SH-SY5Y (cell line): ENCODE measurements around the gene NR4A3.

ENCODE experiments used
- GATA2 ChIP-seq: IDR thresholded peaks from 2 replicates; pipeline ENCODE4 v1.6.1; 2011; ENCODE audit warnings: mild to moderate bottlenecking, low read depth, low read length
- GATA3 ChIP-seq: IDR thresholded peaks from 2 replicates; pipeline ENCODE4 v1.6.1; 2011; ENCODE audit warnings: low read depth, mild to moderate bottlenecking, low read length, moderate library complexity

The NR4A3 gene

DNA sequence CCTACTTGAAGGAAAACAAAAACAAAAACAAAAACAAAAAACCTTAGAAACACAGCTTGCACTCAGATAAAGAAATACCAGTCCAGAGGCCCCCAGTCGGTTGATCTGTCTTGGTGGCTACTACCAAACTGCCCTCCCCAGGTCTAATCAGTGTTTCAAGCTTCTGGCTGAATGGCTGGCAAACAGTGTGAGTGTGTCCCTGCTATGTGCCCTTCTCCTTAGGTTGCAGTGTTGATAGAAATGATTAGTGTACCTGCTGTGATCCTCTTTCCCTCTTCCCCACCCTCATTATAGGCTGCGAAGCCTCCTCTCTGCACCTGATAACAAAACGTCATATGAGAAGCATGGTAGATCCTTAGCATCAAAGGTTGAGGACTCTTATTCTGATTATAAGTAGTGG is 12.8 kb downstream of the NR4A3 start:
- no peak for TF ChIP-seq GATA3
- no peak for TF ChIP-seq GATA2

DNA sequence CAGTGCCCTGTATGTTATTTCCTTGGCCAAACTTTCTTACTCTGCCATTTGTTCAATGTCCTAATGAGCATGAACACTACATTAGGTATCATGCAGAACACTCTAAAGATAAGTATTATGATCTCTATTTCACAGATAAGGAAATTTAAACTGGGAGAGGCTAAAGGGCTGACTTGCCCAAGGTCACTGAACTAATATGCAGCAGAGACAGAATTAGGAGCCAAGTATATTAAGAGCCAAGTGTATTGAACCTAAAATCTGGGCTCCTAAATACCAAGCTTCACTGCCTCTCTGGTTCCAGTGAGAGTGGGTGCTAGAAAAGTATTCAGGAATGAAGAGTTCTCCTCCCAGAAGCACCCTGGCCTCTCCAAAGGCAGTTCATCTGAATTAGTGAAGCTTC is 13.5 kb downstream of the NR4A3 start:
- TF ChIP-seq GATA2 (no peak), GATA3 (no peak)

DNA sequence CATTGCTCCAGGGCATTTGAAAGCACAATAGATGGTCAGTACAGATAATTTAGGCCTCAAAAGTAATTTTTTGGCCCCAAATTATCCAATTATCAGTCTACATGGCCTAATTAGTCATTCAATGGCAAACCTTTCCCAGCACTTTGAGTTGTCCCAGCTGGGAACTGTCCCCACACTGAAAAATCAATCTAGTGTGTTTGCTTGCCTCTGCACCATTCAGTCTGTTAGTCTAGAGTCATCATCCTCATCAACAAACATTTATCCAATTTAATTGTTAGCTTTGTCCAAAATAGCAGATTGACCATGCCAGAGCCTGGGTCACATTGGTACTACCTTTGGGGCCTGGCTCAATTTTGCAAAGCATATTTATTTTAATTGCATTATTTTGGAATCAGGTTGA is 13.9 kb downstream of the NR4A3 start:
- no peak for TF ChIP-seq GATA2
- no peak for TF ChIP-seq GATA3

DNA sequence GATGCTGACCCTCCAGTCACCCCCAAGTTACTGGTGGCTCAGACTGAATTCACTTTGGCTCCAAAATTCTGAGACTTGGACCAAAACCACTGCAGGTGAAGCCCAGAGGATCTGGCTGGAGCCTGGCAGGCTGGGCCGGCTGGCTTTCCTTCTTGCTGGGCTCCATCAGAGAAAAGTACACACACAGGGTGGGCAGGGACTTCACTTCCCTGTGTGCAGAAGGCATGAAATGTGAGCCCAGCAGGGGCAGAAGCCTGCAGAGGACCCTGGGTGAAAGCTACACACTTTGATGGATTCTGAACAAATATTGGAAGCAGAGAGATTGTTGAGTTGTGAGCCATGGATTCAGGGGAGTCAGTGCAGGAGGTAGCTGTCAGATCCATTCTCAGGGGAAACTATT is 18.4 kb downstream of the NR4A3 start:
- TF ChIP-seq GATA2 (no peak), GATA3 (no peak)

DNA sequence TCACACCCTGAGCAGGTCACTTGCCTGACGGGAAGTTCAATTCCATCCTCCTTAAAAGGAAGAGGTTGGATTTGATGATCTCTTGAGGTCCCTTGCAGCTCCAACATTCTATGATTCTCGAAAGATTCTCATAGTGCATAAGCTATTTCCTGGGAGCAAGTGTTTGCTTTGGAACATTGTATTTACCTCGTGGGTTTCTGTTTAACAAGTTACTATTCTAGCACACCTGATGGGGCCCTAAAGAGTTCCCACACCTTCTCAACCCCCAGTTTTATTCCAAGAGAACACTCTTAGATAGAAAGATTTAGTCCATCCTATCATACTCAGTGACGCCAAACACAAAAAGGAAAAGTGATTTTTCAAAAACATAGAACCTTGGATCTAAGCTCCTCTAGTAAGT is 23.4 kb downstream of the NR4A3 start:
- no peak for TF ChIP-seq GATA3
- TF ChIP-seq GATA2: no peak

DNA sequence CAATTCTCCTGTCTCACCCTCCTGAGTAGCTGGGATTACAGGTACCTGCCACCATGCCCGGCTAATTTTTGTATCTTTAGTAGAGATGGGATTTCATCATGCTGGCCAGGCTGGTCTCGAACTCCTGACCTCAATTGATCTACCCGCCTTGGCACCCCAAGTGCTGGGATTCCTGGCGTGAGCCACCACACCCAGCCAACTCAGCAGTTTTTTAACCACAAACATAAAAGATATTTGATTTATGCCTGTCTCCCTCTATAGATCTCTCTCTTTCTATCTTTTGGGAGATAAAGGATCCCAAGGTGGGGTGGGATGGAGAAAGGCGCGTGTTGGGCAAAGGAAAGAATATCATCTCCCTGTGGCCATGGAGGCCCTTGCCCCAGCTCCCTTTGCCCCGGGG is 26.8 kb downstream of the NR4A3 start:
- TF ChIP-seq GATA3 (no peak), GATA2 (no peak)

DNA sequence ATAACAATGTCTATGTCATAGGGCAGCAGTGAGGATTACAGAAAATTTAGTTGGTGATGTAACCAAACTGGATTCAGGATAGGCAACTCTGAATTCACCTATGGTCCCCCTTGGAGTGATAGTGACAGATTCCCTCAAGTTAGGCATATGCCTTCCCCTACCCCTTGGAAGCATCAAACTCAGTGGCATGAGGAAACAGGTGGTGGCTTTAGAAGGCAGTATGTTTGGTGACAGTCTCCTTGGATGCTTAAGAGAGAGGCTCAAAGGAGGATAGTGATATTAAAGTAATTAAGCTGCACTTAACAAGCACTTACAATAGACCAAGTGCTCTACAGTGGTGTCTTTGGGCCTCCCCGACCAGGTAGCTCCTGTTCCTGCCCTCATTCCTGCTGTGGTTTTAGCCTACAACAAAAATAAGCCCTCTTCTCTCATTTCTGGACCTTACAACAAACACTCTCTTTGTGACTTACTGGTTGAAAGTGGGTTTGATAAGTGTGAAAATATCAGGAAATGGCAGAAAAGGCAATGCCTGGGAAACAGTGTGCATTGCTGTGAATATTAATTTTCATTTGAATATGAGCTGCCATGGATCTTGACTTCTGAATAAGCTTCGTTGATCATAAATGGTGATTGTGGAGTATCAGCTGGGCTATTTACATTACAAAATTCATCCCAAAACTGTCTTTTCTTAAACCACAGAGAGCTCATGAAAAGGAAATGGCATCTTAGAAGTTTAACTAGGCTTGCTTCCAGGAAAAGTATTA is 29.2 kb downstream of the NR4A3 start:
- TF ChIP-seq GATA2 (no peak), GATA3 (no peak)

DNA sequence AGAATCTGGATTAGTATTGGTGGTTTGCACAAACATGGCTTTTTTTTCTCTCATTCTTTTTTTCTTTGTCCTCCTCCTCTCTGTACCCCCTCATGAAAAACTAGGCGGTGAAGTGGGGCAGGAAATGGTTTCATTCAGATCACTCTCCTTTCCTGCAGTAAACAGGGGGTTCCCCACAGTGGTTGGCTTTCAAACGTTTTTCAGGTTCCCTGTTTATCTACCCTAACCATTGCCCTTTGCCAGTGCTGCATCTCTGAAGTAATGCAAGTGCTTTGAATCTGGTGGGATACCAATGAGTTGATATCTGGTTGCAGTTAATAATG is 29.8 kb downstream of the NR4A3 start:
- TF ChIP-seq GATA2 (no peak), GATA3 (no peak)

DNA sequence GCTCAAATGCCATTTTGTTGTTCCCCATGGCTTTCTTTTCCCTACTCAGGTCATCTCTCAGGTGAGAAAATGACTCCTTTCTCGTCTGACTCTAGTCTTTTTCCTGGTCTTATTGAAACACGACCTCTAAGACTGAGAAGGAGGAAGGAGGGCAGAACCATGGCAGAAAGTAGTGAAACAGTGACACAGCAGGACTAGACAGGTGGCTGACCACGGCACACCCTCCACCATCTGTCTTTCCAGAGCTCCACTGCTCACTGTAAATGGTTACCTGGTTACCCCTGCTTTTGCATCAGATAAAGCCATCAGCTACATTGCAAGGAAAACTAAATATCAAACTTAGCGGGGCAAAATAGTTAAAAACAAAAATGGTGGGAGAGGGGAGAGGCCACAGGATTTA is 30.9 kb downstream of the NR4A3 start:
- TF ChIP-seq GATA2: no peak
- no peak for TF ChIP-seq GATA3

DNA sequence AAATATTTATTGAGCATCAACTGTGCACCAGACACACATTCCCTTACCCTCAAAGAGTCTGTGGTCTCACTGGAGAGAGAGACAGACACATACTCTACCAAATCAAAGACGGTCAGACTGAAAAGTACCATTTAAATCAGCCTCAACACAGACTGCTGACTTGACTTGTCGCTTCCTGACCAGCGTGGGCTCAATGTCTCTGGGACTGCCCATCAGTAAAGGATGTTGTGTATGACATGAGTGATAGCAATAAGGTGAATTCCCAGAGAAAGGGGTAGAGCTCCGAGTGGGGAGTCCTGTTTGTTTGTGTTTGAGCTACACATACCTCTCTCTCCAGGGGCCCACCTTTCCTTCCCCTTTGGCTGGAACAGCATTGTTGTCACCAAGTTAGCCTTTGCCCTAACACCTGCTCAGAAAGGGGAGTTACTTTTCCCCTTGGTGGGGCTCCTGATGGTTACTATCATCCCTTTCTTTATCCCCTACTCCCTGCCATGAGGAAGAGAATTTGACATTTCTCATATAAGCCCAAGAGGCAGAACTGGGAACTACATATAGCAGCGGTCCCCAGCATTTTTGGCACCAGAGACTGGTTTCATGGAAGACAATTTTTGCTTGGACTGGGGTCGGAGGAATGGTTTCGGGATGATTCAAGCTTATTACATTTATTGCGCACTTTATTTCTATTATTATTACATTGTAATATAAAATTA is 33.9 kb downstream of the NR4A3 start:
- TF ChIP-seq GATA2 (no peak), GATA3 (no peak)

DNA sequence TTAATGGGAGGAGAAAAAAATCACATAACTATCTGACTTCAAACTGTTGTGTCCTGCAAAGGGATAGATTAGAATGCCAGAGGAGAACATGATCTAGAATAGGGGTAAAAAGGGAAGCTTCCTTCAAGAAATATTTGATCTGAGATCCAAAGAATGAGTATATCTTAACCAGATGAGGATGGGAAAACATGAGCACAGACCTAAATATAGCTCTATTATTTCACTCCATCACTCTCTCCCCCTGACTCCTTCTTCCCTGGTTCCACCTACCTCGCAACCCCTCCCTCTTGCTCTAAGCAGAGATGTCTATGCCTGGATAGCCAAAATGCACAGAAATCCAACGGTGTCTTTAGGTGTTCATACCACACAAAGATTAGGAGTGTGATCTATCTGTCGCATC is 36.4 kb downstream of the NR4A3 start:
- no peak for TF ChIP-seq GATA3
- no peak for TF ChIP-seq GATA2

DNA sequence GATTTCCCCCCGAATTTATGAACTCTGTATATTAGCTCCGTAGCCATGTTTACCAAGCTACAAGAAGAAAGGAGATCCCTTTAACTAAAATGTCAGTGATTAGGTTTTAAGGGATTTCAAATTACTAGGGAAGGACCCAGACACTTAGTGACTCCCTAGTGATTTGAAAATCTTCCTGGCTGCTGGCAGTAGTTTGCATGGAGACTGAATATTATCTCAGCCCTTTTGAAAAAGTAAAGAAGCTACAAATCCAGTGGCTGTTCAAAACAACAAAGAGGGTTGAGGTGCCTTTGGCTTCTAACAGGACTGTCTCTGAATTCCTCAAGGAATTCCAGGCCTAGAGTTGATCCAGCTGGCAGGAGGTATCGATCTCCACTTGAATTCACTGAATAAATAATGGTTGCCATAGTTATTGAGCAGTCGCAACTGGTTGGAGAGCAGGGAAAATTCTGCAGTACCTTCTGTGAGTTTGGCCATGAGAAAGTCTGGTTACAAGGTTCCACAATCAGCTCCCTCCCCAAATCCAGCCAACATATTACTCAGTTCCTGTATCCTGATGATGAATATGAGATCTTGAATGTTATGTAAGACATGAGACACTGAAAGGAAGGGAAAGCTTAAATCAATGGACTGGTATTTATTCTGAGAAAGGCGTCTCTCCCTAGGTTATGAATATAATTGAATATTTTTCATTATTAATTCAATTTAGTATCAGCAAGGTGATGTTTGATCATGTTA is 37.7 kb downstream of the NR4A3 start:
- no peak for TF ChIP-seq GATA3
- TF ChIP-seq GATA2: no peak

DNA sequence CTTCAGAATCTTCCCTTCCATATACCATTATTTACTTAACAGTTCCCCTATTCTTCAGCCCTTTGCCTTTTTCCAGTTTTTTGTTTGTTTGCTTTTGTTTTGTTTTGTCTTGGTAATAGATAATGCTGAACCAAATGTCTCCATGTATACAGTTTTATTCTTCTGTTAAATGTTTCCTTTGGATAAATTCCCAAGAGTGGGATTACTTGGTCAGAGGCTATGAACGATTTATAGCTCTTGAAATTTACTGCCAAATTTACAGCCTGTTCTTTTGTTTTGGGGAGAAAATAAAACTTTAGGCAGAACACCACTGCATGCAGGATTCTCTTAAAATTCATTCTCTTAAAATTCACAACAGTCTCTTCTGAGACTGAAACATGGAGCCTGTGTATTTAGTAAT is 38.6 kb downstream of the NR4A3 start:
- TF ChIP-seq GATA3: no peak
- no peak for TF ChIP-seq GATA2

DNA sequence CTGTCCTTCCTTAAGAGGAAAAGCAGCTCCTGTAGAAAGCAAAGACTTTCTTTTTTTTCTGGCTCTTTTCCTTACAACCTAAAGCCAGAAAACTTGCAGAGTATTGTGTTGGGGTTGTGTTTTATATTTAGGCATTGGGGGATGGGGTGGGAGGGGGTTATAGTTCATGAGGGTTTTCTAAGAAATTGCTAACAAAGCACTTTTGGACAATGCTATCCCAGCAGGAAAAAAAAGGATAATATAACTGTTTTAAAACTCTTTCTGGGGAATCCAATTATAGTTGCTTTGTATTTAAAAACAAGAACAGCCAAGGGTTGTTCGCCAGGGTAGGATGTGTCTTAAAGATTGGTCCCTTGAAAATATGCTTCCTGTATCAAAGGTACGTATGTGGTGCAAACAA is 42.3 kb downstream of the NR4A3 start:
- TF ChIP-seq GATA2 (no peak), GATA3 (no peak)

DNA sequence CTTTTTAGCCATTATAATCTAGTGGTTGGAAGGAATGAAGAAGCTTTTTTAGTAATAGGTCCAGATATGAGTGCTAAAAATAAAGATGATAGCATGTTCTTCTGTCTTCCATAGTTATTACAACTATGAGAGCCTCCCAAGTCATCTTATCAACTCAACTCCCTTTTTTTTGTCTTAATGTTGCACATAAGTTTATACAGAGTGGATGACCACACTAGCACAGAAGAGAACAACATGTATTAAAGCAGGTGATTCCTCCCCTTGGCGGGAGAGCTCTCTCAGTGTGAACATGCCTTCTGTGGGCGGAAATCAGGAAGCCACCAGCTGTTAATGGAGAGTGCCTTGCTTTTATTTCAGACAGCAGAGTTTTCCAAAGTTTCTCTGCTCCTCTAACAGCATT is 44.7 kb downstream of the NR4A3 start:
- no peak for TF ChIP-seq GATA3
- TF ChIP-seq GATA2: no peak
